Stimulated activated CD4-positive, alpha-beta T cell treated with anti-CD3 and anti-CD28 coated beads, Interleukin-4, amount 100 ng/mL, for 48 hours (primary cell): ENCODE results near the gene NUDT3.
"Not testable (repeated sequence)": the region's sequence is repeated elsewhere in the genome, so short reads cannot be mapped to it uniquely, and the experiment has no call there.

Source experiments
- DNase-seq, 2 donors: peaks; one replicate each; pipeline ENCODE4 v3.0.0-alpha.2; 2020; ENCODE audit warnings: low read depth in 2 of 2

The NUDT3 gene

GRCh38 chr6:34343806-34344205 lies 48.7 kb downstream of the NUDT3 start:
- no peak for DNase-seq

GRCh38 chr6:34342247-34342646 lies 50.2 kb downstream of the NUDT3 start:
- no peak for DNase-seq

- no peak for DNase-seq
Measured at GRCh38 chr6:34341481-34341971, 50.9 kb downstream of the NUDT3 start.

GRCh38 chr6:34340906-34341480 lies 51.5 kb downstream of the NUDT3 start:
- no peak for DNase-seq

GRCh38 chr6:34340394-34340793 lies 52.1 kb downstream of the NUDT3 start:
- no peak for DNase-seq

GRCh38 chr6:34339971-34340370 lies 52.5 kb downstream of the NUDT3 start:
- DNase-seq, result no peak

GRCh38 chr6:34339432-34339831 lies 53.0 kb downstream of the NUDT3 start:
- DNase-seq, result no peak

- DNase-seq, result no peak
Measured at GRCh38 chr6:34338811-34339210, 53.7 kb downstream of the NUDT3 start.

- DNase-seq, result no peak
Measured at GRCh38 chr6:34338377-34338776, 54.1 kb downstream of the NUDT3 start.

GRCh38 chr6:34334796-34335416 lies 57.6 kb downstream of the NUDT3 start:
- no peak for DNase-seq

GRCh38 chr6:34333858-34334257 lies 58.6 kb downstream of the NUDT3 start:
- no peak for DNase-seq

GRCh38 chr6:34332251-34333198 lies 59.9 kb downstream of the NUDT3 start:
- no peak for DNase-seq

GRCh38 chr6:34331371-34332050 lies 61.0 kb downstream of the NUDT3 start:
- DNase-seq, result no peak

GRCh38 chr6:34329814-34330213 lies 62.7 kb downstream of the NUDT3 start:
- DNase-seq, result not testable (repeated sequence)

GRCh38 chr6:34328969-34329368 lies 63.5 kb downstream of the NUDT3 start:
- no peak for DNase-seq

GRCh38 chr6:34327313-34328205 lies 64.9 kb downstream of the NUDT3 start:
- not testable (repeated sequence) for DNase-seq

GRCh38 chr6:34325633-34326032 lies 66.8 kb downstream of the NUDT3 start:
- DNase-seq, result no peak

- no peak for DNase-seq
Measured at GRCh38 chr6:34324738-34325444, 67.6 kb downstream of the NUDT3 start.

GRCh38 chr6:34324221-34324620 lies 68.2 kb downstream of the NUDT3 start:
- not testable (repeated sequence) for DNase-seq

- DNase-seq, result no peak
Measured at GRCh38 chr6:34323300-34323699, 69.2 kb downstream of the NUDT3 start.
